NT2/D1 (cell line): Measurements from ENCODE around the gene SYPL2.

ENCODE experiments used
- YY1 ChIP-seq: IDR thresholded peaks from 2 replicates; pipeline ENCODE4 v1.6.1; 2011; ENCODE audit not compliant: insufficient read length, insufficient read depth
- ZNF274 ChIP-seq: IDR thresholded peaks from 2 replicates; pipeline ENCODE4 v1.6.1; 2011; ENCODE audit warnings: mild to moderate bottlenecking, low read depth, low read length

DNA sequence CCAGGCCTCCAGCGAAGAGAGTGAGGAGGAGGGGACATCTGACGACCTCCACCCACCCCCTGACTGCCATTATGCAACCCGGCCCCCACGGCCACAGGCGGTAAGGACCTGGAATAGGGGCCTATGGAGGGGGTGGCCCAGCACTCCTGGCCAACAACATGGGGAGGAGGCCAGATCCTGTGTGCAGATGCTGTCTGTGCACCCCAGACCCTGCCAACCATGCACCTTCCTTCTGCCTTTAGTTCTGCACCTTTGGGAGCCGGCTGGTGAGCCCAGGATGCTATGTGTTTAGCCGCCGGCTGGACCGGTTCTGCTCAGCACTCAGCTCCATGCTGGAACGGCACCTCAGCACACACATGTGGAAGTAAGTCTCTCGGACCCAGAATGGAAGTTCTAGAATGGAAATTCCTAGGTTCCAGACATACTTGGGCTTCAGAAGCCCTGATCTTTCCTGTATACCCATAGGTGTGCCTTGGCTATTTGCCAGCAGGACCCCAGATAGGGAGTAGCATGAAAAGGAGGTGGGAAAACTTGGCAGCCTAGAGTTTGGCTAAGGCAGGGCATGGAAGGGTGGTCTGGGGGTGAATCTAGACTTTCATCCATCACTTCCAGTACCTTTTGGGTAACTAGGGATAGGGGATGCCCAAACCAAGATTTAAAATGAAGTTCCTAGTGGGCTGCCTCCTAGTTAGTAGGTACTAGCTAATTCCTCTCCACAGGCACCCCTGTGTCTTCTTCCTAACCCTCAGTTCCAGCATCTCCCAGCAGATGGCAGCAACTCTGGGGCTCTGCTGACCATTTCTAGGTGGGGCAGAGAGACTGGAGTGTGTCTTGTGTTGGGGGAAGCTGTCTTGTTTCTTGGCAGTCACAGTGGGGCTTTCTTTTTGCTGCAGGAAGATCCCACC, 23.9 kb downstream of the SYPL2 start:
- TF ChIP-seq YY1 (no peak), ZNF274 (no peak)
